Loucy (cell line): ENCODE results near the gene FAM98A.

Experiments used
- CTCF ChIP-seq: fragments of 200-600 bp; sonication (generic); conservative IDR thresholded peaks from 2 replicates; pipeline ENCODE4 v1.5.1; 2014; ENCODE audit warnings: mild to moderate bottlenecking, antibody characterized with exemption, low read length
- EZH2phosphoT487 ChIP-seq: fragments of 200-600 bp; IDR thresholded peaks from 2 replicates; pipeline ENCODE4 v1.6.1; 2018; ENCODE audit warnings: antibody characterized with exemption, mild to moderate bottlenecking, moderate library complexity, borderline replicate concordance

GRCh38 chr2:33606622-33607021 lies 7.5 kb upstream of the FAM98A start:
- TF ChIP-seq CTCF = no peak
- TF ChIP-seq EZH2phosphoT487 = no peak
